NCI-H1436 (cell line): Measurements from ENCODE around the gene NAA80.
"Not testable (repeated sequence)": the region's sequence is repeated elsewhere in the genome, so short reads cannot be mapped to it uniquely, and the experiment has no call there.

Experiments
- DNase-seq: peaks from one replicate; lab custom pipeline; 2025; lab: John Stamatoyannopoulos, UW

The NAA80 gene

DNA sequence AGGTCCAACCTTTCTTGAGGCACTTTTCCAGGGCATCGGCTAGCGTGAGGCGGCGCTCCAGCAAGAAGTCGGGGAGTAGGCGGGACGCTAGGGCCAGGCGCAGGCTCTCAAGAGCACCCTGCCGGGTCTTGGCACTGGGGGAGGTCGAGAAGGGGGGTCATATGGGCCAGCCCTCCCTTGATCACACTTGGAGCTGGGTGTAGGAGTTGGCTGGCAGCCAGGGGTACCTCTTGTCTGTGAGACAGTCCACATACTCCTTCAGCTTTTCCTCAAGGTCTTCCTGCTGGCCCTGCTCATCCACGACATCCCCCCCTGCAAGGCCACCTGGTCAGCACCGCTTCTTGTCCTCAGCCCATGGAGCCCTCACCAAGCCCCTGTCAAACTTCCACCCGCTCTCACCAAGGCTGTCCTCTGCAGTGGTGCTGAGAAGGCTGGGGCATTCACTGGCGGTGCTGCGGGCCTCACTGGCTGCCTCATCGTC is 9.0 kb downstream of the NAA80 start:
- DNase-seq: no peak

- no peak for DNase-seq
These were observed 10.1 kb downstream of the NAA80 start for GRCh38 chr3:50289130-50289529.

GRCh38 chr3:50288387-50289007 is 10.7 kb downstream of the NAA80 start:
- no peak for DNase-seq

- no peak for DNase-seq
These were observed 11.9 kb downstream of the NAA80 start for GRCh38 chr3:50287262-50287661.

GRCh38 chr3:50286322-50287227 is 12.6 kb downstream of the NAA80 start:
- no peak for DNase-seq

DNA sequence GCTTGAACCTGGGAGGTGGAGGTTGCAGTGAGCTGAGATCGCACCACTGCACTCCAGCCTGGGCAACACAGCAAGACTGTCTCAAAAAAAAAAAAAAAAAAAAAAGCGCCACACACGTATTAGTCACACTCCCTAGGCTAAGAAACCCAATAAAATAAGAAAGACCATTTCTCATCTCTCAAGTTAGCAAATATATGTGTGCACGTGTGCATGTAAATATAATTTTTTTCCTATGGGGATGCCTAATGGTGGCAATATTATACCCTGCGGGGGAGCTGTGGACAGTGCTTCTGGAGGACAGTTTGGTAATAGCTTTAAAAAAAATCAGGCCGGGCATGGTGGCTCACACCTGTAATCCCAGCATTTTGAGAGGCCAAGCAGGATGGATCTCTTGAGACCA is 15.1 kb downstream of the NAA80 start:
- DNase-seq: not testable (repeated sequence)

DNA sequence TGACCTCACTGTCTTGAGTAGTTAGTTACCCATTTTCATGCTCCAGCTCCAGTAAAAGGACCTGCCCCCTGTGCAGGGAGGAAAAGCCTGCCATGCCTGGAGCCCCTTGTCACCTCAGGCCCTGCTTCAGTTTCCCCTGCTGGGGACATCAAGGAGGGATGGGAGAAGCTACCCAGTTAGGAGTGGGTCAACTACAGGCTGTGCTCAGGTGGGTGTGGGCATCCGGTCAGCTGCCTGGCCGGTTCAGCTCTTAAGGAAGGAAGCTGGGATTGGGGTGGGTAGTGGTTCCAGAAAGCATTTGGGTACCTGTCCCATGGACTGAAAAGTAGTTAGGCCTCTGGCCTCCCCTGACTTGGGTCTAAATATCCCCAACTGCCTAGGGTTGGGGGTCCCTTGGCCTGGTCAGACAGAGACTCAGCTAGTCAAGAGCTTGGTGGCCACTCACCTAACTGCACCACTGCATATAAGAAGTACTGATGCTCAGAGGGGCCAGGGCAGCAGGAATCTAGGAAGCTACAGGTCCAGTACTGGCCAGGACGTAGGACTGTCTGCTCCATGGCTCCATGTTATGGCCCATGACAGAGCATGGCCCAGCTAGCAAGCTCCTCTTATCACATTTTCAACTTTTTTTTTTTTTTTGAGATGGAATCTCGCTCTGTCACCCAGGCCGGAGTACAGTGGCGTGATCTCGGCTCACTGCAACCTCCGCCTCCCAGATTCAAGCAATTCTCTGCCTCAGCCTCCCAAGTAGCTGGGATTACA is 19.8 kb downstream of the NAA80 start:
- no peak for DNase-seq

- no peak for DNase-seq
These were observed 20.4 kb downstream of the NAA80 start, which contains the start of gene LSMEM2 for GRCh38 chr3:50278880-50279224. LSMEM2 (plus strand) TSS chr3:50279087; CDS start chr3:50279114, 27 bp downstream.

GRCh38 chr3:50278123-50278879 is 20.9 kb downstream of the NAA80 start:
- no peak for DNase-seq

GRCh38 chr3:50276762-50277101 is 22.5 kb downstream of the NAA80 start:
- no peak for DNase-seq

DNA sequence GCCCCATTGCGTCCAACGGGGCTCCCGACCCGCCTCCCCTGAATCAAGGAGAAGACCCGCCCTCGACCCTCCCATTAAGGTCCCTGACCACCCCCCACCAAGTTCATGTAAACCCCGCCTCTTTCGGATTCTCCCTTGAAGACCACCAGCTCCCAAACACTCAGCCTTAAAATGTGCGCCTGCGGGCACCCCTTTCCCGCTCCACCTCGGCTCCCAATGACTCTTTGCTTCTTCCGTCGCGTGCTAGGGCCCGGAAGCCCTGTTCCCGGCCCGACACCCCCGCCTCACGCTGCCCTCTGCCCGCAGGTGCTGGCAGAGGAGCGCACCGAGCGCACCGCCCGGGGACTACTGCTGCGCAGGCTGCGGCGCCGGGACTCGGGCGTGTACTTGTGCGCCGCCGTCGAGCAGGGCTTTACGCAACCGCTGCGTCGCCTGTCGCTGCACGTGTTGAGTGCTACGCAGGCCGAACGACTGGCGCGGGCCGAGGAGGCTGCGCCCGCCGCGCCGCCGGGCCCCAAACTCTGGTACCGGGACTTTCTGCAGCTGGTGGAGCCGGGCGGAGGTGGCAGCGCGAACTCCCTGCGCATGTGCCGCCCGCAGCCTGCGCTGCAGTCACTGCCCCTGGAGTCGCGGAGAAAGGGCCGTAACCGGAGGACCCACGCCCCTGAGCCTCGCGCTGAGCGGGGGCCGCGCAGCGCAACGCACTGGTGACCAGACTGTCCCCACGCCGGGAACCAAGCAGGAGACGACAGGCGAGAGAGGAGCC is 23.0 kb downstream of the NAA80 start:
- DNase-seq: no peak

GRCh38 chr3:50275141-50275995 is 23.8 kb downstream of the NAA80 start:
- DNase-seq: no peak

DNA sequence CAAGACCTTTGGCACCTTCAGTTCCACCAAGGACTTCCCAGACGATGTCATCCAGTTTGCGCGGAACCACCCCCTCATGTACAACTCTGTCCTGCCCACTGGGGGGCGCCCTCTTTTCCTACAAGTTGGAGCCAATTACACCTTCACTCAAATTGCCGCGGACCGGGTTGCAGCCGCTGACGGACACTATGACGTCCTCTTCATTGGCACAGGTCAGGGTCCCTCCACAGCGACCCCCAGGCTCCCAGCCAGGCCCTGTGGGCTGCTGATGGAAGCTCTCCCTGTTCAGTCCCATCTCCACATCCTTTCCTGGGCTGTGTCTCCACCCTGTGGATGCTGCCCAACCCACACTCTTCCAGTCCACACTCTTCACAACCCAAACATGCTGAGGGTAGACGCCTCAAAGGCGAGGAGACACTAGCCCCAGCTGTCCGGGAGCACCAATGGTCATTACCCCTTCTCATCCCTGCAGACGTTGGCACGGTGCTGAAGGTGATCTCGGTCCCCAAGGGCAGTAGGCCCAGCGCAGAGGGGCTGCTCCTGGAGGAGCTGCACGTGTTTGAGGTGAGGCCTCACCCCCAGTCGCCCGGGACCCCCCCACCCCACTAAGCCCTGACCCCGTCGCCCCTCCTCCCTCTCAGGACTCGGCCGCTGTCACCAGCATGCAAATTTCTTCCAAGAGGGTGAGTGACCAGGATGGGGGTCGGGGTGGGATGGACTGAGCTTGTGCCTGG is 24.7 kb downstream of the NAA80 start:
- DNase-seq: no peak

GRCh38 chr3:50273689-50274065 is 25.5 kb downstream of the NAA80 start:
- DNase-seq: no peak

DNA sequence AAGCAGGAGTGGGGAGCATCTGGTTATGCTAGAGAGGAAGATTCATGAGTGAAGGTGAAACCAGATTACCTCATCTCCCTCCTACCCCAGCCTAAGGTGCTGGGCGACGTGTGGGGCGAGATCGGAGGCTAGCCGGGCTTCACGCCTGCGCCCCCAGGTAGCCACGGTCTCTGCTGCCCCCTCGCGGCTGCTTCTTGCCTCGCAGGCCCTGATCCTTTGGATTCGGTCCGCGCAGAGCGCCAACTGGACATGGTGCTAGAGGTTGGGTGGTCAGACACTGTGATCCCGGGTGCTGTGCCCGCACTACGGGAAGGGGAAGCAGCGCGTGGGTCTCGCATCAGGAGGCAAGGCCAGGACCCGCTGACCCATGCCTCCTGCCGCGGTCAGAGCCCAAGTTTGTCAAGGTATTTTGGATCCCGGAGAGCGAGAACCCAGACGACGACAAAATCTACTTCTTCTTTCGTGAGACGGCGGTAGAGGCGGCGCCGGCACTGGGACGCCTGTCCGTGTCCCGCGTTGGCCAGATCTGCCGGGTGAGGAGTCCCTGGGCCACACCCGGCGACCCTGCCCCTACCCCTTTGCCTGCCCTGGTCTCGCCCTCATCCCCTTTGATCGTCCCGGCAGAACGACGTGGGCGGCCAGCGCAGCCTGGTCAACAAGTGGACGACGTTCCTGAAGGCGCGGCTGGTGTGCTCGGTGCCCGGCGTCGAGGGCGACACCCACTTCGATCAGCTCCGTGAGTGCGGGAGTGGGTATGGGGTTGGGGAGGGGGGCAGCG is 26.1 kb downstream of the NAA80 start:
- peak; percentile 57 for DNase-seq

DNA sequence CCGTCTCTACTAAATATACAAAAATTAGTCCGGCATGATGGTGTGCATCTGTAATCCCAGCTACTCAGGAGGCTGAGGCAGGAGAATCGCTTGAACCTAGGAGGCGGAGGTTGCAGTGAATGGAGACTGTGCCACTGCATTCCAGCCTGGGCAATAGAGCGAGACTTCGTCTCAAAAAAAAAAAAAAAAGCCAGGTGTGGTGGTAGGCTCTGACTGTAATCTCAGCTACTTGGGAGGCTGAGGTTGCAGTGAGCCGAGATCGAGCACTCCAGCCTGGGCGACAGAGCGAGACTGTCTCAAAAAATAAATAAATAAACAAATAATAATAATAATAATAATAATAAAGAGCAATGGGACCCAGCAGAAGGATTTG is 26.7 kb downstream of the NAA80 start:
- DNase-seq: not testable (repeated sequence)

- DNase-seq: no peak
These were observed 27.8 kb downstream of the NAA80 start for GRCh38 chr3:50271314-50271936.
